Activated T-cell treated with anti-CD3 and anti-CD28 coated beads, Interleukin-2, amount 50 U/mL, for 48 hours (primary cell): ENCODE measurements around the gene PI4KA.
"Not testable (repeated sequence)": the region's sequence is repeated elsewhere in the genome, so short reads cannot be mapped to it uniquely, and the experiment has no call there.

Experiments
- DNase-seq, 2 experiments: peaks; one replicate each; pipeline ENCODE4 v3.0.0-alpha.2; 2020

The PI4KA gene

GRCh38 chr22:20678792-20679435 is 179.7 kb downstream of the PI4KA start:
- not testable (repeated sequence) for DNase-seq

- no peak for DNase-seq
These were observed 180.8 kb downstream of the PI4KA start for GRCh38 chr22:20677684-20678242.

DNA sequence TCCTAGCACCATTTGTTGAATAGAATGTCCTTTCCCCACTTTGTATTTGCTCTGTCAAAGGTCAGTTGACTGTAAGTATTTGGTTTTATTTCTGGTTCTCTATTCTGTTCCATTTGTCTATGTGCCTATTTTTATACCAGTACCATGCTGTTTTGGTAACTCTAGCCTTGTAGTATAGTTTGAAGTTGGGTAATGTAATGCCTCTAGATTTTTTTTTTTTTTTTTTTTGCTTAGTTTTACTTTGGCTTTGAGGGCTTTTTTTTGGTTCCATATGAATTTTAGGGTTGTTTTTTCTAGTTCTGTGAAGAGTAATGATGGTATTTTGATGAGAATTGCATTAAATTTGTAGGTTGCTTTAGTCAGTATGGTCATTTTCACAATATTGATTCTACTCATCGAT is 183.0 kb downstream of the PI4KA start:
- DNase-seq: not testable (repeated sequence)

DNA sequence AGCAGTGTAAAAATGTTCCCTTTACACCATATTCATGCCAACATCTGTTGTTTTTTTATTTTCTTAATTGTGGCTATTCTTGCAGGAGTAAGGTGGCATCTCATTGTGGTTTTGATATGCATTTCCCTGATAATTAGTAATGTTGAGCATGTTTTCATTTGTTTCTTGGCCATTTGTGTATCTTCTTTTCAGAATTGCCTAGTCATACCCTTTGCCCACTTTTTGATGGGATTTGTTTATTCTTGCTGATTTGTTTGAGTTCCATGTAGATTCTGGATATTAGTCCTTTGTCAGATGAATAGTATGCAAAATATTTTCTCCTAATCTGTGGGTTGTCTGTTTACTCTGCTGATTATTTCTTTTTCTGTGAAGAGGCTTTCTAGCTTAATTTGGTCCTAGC is 183.6 kb downstream of the PI4KA start:
- DNase-seq: no peak

DNA sequence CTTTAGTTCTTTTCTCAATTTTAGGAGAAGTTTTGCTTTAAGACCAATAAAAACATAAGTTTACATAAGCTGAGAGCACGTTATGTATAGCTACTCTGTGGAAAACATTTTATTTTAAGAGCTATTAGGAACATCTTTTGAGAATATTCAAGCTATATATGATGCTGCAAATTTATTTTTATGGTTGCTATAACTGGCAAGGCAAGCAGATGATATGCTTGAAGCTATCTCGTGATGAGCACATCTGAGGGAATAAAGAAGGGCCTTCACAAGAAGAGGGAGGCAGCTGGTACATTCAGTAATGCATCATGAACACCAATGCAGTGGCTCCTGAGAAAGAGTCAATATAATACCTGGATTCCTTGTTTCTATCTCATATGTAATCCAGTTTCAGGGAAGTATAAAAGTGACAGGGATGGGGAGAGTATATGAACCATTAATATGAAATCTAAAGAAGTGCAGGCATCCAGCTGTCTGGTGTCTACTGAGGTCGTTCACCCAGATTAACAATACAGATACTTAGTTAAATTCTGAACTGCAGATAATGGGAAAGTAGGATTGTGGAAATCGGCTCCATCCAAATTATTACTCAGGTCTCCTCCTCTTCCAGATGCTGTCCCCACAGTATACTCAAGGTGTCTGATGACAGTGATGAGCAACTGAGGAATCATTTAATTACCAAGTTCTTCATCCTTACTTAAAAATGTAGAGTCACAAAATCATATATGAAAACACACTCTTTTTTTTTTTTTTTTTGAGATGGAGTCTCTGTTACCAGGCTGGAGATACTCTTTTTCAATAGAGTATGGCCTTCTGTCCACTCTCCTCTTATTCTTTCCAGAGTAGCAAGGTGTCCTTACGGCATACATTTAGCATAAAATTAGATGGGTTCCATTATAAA is 185.1 kb downstream of the PI4KA start:
- DNase-seq: no peak

DNA sequence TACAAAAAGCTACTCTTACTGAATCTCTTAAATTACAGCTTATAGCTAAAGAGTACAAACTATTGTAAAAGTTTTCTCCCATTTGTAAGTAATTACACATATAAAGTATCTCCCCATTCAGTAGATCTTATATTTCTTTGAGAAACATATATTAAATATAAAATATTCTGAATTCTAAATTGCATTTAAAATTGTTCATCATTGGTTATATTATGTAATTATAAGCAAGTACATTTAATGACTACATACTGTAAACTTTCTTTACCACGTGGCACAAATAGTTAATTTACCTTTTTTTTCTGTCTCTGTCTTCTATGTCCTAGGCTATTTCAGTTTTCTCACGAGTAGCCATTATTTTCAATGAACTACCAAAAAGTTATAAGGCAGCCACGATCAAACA is 185.9 kb downstream of the PI4KA start:
- DNase-seq: no peak

- no peak for DNase-seq
These were observed 186.6 kb downstream of the PI4KA start for GRCh38 chr22:20672082-20672424.

GRCh38 chr22:20671409-20672081 is 187.1 kb downstream of the PI4KA start:
- DNase-seq: no peak

DNA sequence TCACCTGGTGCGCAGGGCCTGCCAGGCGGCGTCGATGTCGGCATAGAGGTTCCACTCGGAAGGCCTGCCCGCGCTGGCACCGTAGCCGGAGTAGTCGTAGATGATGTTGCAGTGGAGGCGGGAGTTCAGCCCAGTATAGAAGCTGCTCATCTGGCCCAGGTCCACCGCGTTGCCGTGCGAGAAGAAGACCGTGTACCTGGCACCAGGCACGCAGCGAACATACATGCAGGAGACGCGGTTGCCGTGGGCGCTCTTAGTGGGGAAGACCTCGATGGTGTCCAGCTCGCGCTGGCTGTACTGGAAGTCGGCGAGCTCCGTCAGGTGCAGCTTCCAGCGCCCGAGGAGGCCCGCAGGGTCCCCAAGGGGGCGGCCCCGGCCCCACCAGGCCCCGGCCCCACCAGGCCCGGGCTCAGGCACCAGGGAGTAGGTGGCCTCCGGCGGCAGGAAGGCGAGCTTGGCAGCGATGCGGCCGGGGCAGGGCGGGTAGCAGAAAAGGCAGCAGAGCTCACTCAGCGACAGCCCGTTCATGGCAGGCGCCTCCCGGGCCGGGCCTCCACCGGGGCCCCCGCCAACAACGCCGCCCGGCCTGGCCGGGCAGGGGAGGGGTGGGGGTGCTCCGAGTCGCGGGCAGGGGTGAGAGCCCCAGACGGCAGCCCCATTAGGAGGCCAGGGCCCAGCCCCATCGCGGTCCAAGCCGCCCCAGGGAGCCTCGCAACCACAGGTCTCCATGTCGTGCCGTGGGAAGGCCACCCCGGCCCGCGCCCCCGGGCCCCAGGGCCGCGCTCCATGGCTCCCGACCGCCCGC is 188.0 kb downstream of the PI4KA start:
- DNase-seq: not testable (repeated sequence)

- DNase-seq: not testable (repeated sequence)
These were observed 188.7 kb downstream of the PI4KA start for GRCh38 chr22:20669884-20670283.

DNA sequence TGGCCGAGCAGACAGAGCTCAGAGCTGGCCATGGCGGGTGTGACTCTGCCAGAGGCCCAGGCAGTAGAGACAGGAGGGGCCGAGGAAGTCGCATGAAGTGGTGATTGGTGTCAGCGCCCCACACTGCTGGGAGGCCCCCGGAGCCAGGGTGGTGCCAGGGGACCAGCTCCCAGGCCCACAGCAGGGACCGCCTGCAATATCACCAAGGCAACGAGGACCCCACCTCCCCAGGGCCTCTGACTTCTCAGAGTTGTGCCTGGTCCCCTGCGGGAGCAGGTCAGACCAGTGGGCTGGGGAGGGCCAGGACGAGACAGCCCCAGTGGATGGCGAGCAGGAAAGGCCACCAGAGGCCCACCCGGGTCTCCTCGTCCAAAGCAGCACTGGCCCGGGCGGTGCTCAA is 189.1 kb downstream of the PI4KA start:
- DNase-seq: not testable (repeated sequence)

- not testable (repeated sequence) for DNase-seq
These were observed 189.8 kb downstream of the PI4KA start for GRCh38 chr22:20668769-20669168.

GRCh38 chr22:20668226-20668625 is 190.4 kb downstream of the PI4KA start:
- not testable (repeated sequence) for DNase-seq

DNA sequence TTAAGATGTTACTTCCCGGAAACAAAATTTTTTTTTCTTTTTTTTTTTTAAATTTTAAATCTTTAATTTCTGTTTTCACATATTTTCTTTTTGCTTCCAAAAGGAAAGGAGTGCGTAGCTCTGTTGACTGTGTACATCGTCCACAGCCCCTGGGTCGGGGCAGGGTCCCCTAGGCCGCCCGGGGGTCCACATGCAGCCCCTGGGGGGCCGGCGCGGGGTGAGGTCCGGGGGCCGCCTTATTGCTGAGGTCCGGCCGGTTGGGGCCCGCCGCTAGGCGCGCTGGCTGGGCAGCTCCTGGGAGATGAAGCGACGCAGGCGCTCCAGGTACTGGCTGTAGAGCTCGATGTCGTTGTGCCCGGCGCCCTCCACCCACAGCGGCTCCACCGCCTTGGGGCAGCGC is 191.1 kb downstream of the PI4KA start:
- not testable (repeated sequence) for DNase-seq

GRCh38 chr22:20666560-20666959 is 192.1 kb downstream of the PI4KA start:
- no peak for DNase-seq

- DNase-seq: no peak
These were observed 194.0 kb downstream of the PI4KA start for GRCh38 chr22:20664594-20664959.

DNA sequence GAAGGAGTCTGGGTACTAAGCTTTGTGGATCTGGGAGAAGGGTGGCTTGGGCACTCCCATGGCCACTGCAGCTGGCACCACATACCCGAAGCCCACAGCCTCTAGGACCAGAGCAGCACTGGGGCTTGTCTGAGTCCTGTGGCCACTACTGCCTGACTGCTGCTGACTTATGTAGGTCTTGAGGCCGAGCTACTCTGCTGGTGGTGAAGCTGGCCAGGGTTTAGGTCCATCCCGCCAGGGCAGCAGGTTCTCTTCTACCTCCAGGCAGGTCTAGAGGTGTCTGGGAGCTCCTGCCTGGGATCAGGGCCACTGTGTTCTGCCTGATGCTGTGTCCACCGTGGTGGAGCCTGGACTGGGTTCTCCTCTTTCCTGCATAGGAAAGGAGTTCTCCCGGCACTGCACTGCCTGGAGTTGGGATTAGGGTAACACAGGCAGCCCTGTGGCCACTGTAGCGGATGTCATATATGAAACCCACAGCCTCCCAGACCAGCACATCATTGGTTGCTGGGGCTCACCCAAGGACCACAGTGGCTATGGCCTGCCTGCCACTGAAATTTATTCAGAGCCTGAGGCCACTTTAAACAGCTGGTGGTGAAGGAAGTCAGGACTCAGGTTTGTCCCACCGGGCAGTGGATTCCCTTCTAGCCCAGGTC is 194.5 kb downstream of the PI4KA start:
- no peak for DNase-seq

DNA sequence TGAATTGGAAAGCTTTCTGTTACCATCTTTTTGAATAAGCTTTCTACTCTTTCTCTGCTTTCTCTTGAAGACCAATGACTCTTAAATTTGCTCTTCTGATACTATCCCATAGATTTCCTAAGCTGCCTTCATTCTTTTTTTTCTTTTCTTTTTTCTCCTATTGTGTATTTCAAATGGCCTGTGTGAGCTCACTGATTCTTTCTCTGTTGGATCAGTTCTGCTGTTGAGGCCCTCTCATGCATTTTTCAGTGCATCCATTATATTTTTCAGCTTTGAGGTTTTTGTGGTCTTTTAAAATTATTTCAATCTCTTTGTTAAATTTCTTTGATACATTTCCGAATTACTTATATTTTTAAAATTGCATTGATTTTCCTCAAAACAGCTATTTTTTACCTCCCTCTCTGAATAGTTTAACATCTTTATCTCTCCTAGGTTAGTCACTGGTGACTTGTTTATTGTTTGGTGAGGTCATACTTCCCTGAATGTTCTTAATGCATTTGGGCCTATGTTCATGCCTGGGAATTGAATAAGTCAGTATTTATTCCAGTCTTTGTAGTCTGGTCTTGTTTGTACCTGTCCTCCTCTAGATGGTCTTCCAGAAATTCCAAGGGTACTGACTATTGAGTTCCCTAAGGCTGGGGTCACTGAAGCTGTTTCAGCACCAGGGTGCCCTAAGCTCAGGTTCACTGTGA is 195.3 kb downstream of the PI4KA start:
- no peak for DNase-seq

DNA sequence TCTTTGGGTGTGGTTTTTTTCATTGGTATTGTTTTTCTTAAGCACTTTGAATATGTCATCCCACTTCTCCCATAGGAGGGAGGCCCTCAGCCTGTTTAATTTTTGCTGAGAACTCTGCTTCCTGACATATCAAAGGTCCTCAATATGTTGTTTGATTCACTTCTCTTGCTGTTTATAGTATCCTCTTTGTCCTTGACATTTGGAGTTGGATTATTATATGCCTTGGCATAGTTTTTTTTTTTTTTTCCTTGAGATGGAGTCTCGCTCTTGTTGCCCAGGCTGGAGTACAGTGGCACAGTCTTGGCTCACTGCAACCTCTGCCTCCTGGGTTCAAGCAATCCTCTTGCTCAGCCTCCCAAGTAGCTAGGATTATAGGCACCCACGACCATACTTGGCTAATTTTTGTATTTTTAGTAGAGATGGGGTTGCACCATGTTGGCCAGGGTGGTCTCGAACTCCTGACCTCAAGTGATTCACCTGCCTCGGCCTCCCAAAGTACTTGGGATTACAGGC is 196.0 kb downstream of the PI4KA start:
- DNase-seq: not testable (repeated sequence)

DNA sequence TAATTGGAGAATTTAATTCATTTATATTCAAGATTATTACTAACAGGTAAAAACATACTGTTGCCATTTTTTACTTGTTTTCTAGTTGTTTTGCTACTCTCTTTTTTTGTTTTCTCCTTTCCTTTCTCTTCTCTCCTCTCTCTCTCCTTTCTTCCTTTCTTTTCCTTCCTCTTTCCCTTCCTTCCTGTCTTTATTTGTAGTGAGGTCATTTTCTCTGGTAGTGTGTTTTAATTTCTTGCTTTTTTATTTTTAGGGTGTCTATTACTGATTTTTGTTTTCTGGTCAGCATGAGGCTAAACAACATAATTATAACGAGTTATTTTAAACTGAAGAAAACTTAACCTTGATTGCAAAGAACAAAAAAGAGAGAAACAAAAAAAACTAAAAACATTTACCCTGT is 197.1 kb downstream of the PI4KA start:
- DNase-seq: no peak

GRCh38 chr22:20660441-20661054 is 198.1 kb downstream of the PI4KA start:
- no peak for DNase-seq
